ENCODE measurements around the gene ZNF764. TPM values are rescaled to one million over a fixed set of nuclear protein-coding genes. Genes with fewer than 3 reads are reported as not detected.
A peak's percentile ranks its signal among the peaks of the same experiment; 100 is the strongest.

ZNF764 gene
- total and polyA plus RNA-seq, 9 of the 15 experiments (the other 6 are each of a cell fraction or from before 2014, with no cell fraction given), result 0.69 to 10.1 (median 4.1) TPM

DNA sequence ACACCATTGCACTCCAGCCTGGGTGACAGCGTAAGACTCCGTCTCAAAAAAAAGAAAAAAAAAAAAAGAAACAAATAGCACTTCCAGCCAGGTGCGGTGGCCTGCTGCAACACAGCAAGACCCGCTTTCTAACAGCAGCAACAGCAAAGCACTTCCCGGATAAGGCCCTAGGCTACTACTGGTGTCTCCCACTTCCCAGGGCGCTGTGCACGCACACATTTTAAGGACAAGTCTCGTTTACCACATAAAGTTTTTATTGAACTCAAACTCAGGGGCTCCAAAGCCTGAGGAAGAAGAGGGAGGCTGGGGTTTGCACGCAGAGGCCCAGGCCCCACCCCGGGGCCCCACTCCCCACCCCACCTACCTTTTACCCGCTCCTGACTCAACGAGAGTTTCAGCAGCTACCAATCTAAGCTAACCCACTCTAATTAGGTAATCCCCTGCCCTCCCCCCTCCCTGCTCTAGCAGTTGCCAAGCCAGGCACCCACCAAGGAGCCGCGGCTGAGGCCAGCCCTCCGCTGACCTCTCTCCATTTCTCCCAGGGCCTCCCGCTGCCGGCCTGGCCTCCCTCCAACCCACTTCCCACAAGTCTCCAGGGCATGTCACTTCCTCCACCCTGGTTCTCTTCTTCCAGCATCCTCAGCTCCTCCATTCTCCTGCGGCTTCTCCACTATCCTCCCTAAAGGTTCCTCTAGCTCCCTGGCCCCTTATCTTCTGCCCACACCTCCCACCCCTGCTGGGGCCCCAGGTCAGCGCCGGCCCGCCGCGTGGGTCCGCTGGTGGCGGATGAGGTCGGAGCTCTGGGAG lies 34.2 kb downstream of the ZNF764 start (continued):
- TF ChIP-seq, protein P1, sequence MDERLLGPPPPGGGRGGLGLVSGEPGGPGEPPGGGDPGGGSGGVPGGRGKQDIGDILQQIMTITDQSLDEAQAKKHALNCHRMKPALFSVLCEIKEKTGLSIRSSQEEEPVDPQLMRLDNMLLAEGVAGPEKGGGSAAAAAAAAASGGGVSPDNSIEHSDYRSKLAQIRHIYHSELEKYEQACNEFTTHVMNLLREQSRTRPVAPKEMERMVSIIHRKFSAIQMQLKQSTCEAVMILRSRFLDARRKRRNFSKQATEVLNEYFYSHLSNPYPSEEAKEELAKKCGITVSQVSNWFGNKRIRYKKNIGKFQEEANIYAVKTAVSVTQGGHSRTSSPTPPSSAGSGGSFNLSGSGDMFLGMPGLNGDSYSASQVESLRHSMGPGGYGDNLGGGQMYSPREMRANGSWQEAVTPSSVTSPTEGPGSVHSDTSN (CRISPR knock-in tag; IDR thresholded peaks at IDR 0.05; ENCODE audit: low read depth), result no peak
- TF ChIP-seq, protein P1 (tag; conservative IDR thresholded peaks at IDR 0.05; ENCODE audit: low read depth), result no peak
- TF ChIP-seq POLR2AphosphoS2 (IDR thresholded peaks at IDR 0.05; ENCODE audit: low read length) (peak; percentile 47; the same call in 1 of the 2 replicates), FIP1L1 (IDR thresholded peaks at IDR 0.05; ENCODE audit: low read depth, low read length, poor library complexity, severe bottlenecking) (no peak), ARID1B (IDR thresholded peaks at IDR 0.05) (peak; percentile 33; the same call in 1 of the 2 replicates), TCF3 (CRISPR knock-in tag; IDR thresholded peaks at IDR 0.05) (peak; percentile 29; the same call in 1 of the 2 replicates), MAFF (IDR thresholded peaks at IDR 0.05; ENCODE audit: low read length) (no peak), ZNF785 (CRISPR knock-in tag; IDR thresholded peaks at IDR 0.05) (no peak), NCOA6 (IDR thresholded peaks at IDR 0.05) (no peak), GABPB2 (CRISPR knock-in tag; conservative IDR thresholded peaks at IDR 0.05) (no peak), ZNF197 (CRISPR knock-in tag; IDR thresholded peaks at IDR 0.05; ENCODE audit: low read depth) (no peak), ETV6 (IDR thresholded peaks at IDR 0.05; ENCODE audit: borderline replicate concordance in 1 of 2, low read depth in 2 of 2, low read length in 1 of 2) (no peak), ETV6 (CRISPR knock-in tag; IDR thresholded peaks at IDR 0.05; ENCODE audit: borderline replicate concordance) (no peak), RCOR1 (IDR thresholded peaks at IDR 0.05; ENCODE audit: borderline replicate concordance in 1 of 2, low read depth in 2 of 2, low read length in 2 of 2) (peak in 1 of 2 experiments; percentile 45; a peak in 1 of 4 replicates)
- TF ChIP-seq, protein P2, sequence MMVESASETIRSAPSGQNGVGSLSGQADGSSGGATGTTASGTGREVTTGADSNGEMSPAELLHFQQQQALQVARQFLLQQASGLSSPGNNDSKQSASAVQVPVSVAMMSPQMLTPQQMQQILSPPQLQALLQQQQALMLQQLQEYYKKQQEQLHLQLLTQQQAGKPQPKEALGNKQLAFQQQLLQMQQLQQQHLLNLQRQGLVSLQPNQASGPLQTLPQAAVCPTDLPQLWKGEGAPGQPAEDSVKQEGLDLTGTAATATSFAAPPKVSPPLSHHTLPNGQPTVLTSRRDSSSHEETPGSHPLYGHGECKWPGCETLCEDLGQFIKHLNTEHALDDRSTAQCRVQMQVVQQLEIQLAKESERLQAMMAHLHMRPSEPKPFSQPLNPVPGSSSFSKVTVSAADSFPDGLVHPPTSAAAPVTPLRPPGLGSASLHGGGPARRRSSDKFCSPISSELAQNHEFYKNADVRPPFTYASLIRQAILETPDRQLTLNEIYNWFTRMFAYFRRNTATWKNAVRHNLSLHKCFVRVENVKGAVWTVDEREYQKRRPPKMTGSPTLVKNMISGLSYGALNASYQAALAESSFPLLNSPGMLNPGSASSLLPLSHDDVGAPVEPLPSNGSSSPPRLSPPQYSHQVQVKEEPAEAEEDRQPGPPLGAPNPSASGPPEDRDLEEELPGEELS (CRISPR knock-in tag; IDR thresholded peaks at IDR 0.05; ENCODE audit: borderline replicate concordance), result no peak
- TF ChIP-seq, protein P3, sequence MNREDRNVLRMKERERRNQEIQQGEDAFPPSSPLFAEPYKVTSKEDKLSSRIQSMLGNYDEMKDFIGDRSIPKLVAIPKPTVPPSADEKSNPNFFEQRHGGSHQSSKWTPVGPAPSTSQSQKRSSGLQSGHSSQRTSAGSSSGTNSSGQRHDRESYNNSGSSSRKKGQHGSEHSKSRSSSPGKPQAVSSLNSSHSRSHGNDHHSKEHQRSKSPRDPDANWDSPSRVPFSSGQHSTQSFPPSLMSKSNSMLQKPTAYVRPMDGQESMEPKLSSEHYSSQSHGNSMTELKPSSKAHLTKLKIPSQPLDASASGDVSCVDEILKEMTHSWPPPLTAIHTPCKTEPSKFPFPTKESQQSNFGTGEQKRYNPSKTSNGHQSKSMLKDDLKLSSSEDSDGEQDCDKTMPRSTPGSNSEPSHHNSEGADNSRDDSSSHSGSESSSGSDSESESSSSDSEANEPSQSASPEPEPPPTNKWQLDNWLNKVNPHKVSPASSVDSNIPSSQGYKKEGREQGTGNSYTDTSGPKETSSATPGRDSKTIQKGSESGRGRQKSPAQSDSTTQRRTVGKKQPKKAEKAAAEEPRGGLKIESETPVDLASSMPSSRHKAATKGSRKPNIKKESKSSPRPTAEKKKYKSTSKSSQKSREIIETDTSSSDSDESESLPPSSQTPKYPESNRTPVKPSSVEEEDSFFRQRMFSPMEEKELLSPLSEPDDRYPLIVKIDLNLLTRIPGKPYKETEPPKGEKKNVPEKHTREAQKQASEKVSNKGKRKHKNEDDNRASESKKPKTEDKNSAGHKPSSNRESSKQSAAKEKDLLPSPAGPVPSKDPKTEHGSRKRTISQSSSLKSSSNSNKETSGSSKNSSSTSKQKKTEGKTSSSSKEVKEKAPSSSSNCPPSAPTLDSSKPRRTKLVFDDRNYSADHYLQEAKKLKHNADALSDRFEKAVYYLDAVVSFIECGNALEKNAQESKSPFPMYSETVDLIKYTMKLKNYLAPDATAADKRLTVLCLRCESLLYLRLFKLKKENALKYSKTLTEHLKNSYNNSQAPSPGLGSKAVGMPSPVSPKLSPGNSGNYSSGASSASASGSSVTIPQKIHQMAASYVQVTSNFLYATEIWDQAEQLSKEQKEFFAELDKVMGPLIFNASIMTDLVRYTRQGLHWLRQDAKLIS (CRISPR knock-in tag; IDR thresholded peaks at IDR 0.05), result no peak

All from K562 (cell line).